Gastroesophageal sphincter (tissue), 4 donors: Measurements from ENCODE around the gene TOLLIP. TPM values are rescaled to one million over a fixed set of nuclear protein-coding genes. Genes with fewer than 3 reads are reported as not detected.
A peak's percentile ranks its signal among the peaks of the same experiment; 100 is the strongest.

Source experiments
- ATAC-seq: fragments of 150-250 bp; one replicate; pipeline ENCODE4 v1.9.1; 2016; ENCODE audit warnings: mild to moderate bottlenecking, moderate library complexity
- H3K27ac ChIP-seq, 4 donors: fragments of 200-600 bp; sonication (generic) in 3 of 4; 1 replicate in 3 of 4; 2 replicates in 1 of 4; pipeline ENCODE4 v1.5.1; 2016 to 2019
- H3K27me3 ChIP-seq: fragments of 200-600 bp; sonication (generic); one replicate; pipeline ENCODE4 v1.5.1; 2019
- H3K36me3 ChIP-seq, 2 donors: fragments of 200-600 bp; sonication (generic); one replicate each; pipeline ENCODE4 v1.5.1; 2019; ENCODE audit warnings: control low read depth in 1 of 2
- H3K4me1 ChIP-seq, 3 donors: fragments of 200-600 bp; sonication (generic); 1 replicate in 2 of 3; 2 replicates in 1 of 3; pipeline ENCODE4 v1.5.1; 2016 to 2019; ENCODE audit warnings: control low read depth in 2 of 3
- H3K4me3 ChIP-seq, 2 donors: fragments of 200-600 bp; sonication (generic); one replicate each; pipeline ENCODE4 v1.5.1; 2019; ENCODE audit warnings: mild to moderate bottlenecking in 1 of 2, moderate library complexity in 1 of 2
- H3K9me3 ChIP-seq, 3 donors: fragments of 200-600 bp; sonication (generic); one replicate each; pipeline ENCODE4 v1.5.1; 2017 to 2019; ENCODE audit warnings: control low read depth in 2 of 3
- EP300 ChIP-seq: sonication (generic); formaldehyde crosslinking; IDR thresholded peaks from one replicate; pipeline ENCODE4 v1.6.1; 2017; ENCODE audit warnings: antibody characterized with exemption, mild to moderate bottlenecking
- POLR2A ChIP-seq, 2 donors: fragments of 450-650 bp; IDR thresholded peaks; one replicate each; pipeline ENCODE4 v1.6.1; 2017; ENCODE audit warnings: antibody characterized with exemption in 2 of 2, mild to moderate bottlenecking in 2 of 2, moderate library complexity in 1 of 2
- POLR2AphosphoS5 ChIP-seq: sonication (generic); formaldehyde crosslinking; IDR thresholded peaks from one replicate; pipeline ENCODE4 v1.6.1; 2017; ENCODE audit warnings: antibody characterized with exemption
- WGBS, 2 donors: methylation state at CpG; one replicate each; pipeline ENCODE4 v1.1.5; 2018; ENCODE audit warnings: low coverage in 1 of 2; 5-methylcytosine and 5-hydroxymethylcytosine counted together
- total RNA-seq, 4 donors: library from RNA; depleted of rRNA; stranded (reverse); fragments of >200 nt; gene quantifications; one replicate each; pipeline ENCODE4 v1.1.0, GENCODE V29; 2016
- TF ChIP-seq, protein P1 (sequence below), 4 experiments: fragments of 200-600 bp in 2 of 4; fragments of 450-650 bp in 2 of 4; sonication (generic) in 1 of 4; IDR thresholded peaks; one replicate each; pipeline ENCODE4 v1.5.1; 2017 to 2019; ENCODE audit warnings: antibody characterized with exemption in 4 of 4, mild to moderate bottlenecking in 2 of 4, moderate library complexity in 2 of 4

Gene TOLLIP
- total RNA-seq, 4 donors from 2014 or later = 42.3 to 70.6 (median 49.1) TPM

DNA sequence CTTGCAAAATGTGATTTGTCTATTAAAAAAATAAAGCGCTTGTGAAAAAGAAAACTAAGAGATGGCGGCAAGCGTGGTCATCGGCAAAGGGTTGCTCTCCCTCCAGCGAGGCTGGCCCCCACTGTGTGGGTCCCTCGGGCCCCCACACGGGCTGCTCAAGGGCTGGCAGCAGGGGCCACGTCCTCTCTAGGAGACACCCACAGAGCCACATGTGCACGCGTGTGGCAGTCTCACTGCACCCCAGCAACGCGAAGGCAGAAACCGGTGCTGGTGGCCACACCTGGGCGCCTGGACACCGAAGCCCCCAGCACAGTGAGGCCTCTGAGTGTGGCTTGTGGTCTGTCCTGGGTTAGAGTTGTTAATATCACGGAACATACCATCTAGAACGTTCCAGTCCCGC lies 34.4 kb downstream of the TOLLIP start:
- Histone ChIP-seq H3K4me3 (no peak overlapping the region), H3K36me3 (peaks cover 0 to 75% of the 10 kb centered on the region in 2 donors), H3K27ac (peak overlapping the region in 1 of 4 donors; percentile 68), H3K27me3 (no peaks in the 10 kb centered on the region), H3K9me3 (no peaks in the 10 kb centered on the region), H3K4me1 (peaks cover 0 to 18% (median 0%) of the 10 kb centered on the region in 3 donors)
- ATAC-seq = no peak
- WGBS, 2 donors = 77 to 87% methylated on average over 6 to 10 of the region's 18 CpGs
- TF ChIP-seq POLR2AphosphoS5 (no peak), POLR2A (IDR thresholded peaks at IDR 0.05) (no peak), EP300 (no peak)
- TF ChIP-seq, protein P1, sequence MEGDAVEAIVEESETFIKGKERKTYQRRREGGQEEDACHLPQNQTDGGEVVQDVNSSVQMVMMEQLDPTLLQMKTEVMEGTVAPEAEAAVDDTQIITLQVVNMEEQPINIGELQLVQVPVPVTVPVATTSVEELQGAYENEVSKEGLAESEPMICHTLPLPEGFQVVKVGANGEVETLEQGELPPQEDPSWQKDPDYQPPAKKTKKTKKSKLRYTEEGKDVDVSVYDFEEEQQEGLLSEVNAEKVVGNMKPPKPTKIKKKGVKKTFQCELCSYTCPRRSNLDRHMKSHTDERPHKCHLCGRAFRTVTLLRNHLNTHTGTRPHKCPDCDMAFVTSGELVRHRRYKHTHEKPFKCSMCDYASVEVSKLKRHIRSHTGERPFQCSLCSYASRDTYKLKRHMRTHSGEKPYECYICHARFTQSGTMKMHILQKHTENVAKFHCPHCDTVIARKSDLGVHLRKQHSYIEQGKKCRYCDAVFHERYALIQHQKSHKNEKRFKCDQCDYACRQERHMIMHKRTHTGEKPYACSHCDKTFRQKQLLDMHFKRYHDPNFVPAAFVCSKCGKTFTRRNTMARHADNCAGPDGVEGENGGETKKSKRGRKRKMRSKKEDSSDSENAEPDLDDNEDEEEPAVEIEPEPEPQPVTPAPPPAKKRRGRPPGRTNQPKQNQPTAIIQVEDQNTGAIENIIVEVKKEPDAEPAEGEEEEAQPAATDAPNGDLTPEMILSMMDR (IDR thresholded peaks at IDR 0.05) = no peak

DNA sequence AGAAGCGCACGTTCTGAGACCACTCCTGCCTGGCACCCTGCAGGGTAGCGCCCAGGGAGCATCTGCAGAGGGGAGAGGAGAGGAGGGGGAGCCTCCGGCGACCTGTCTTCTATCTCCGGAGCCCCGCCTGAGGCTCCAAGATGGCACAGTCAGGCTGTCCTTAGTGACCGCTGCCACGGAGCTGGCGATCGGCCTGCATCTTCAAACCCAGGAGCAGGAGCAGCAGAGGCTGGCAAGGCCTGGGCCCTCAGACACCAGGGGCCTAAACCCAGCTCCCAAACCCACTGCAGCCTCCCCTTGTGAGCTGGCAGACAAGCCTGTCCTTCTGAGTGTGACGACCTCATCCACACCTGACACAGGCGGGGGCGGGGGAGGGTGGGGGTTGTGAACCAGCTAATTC lies 34.9 kb downstream of the TOLLIP start:
- no peak for ATAC-seq
- 80 to 86% methylated on average over 1 to 11 of the region's 14 CpGs for WGBS, 2 donors
- H3K27ac ChIP-seq = no peak overlapping the region
- H3K9me3 ChIP-seq = no peaks in the 10 kb centered on the region
- TF ChIP-seq POLR2A (IDR thresholded peaks at IDR 0.05) = no peak
- TF ChIP-seq, protein P1 (IDR thresholded peaks at IDR 0.05) = no peak
- no peak for TF ChIP-seq POLR2AphosphoS5
- TF ChIP-seq EP300 = no peak
- peaks cover 0 to 70% of the 10 kb centered on the region in 2 donors for H3K36me3 ChIP-seq
- H3K4me1 ChIP-seq = peaks cover 0 to 18% (median 0%) of the 10 kb centered on the region in 3 donors
- no peak overlapping the region for H3K4me3 ChIP-seq
- no peaks in the 10 kb centered on the region for H3K27me3 ChIP-seq

DNA sequence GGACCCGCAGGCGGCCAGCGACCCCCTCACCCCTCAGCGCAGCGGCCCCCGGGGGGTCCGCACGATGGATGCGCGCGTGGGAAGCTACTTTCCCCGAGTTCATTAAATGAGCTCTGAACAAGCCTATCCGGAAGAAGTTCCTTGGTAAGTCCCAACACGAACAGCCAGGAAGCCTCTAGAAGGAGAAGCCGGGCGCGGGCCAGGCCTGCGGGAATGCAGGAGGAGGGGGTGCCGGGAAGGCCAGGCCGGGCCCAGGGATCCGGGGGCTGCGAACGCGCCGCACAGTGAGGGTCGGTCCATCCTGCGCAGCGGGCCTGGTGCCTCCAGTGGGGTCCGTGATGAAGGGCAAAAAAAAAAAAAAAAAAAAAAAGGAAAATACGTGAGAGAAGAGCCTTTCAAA lies 36.9 kb downstream of the TOLLIP start:
- H3K4me3 ChIP-seq = no peak overlapping the region
- 97 to 100% methylated on average over 2 to 15 of the region's 30 CpGs for WGBS, 2 donors
- no peak for ATAC-seq
- peaks cover 0 to 18% (median 0%) of the 10 kb centered on the region in 3 donors for H3K4me1 ChIP-seq
- H3K27me3 ChIP-seq = no peaks in the 10 kb centered on the region
- TF ChIP-seq POLR2AphosphoS5 (no peak), POLR2A (IDR thresholded peaks at IDR 0.05) (no peak), EP300 (no peak)
- TF ChIP-seq, protein P1 (IDR thresholded peaks at IDR 0.05) = no peak
- peaks cover 0 to 50% of the 10 kb centered on the region in 2 donors for H3K36me3 ChIP-seq
- no peak overlapping the region for H3K27ac ChIP-seq
- no peaks in the 10 kb centered on the region for H3K9me3 ChIP-seq

DNA sequence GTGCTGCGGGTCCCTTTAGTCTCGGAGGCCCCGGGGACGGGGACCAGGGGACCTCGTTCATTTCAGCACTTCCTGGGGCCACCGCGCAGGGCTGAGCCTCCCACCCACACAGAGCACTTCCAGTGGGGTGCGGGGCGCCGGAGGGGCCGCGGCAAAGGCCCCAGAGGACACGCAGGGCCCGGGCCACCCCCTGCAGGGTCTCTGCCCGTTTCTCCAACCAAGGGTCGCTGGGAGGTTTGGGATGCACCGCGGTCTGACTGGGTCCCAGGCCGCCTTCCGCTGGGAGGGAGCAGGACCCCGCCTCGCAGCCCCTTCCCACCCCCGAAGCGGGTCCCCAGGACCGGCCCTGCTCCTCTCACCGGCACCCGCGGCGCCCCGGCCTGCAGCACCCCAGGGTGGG lies 37.5 kb downstream of the TOLLIP start:
- H3K4me3 ChIP-seq = no peak overlapping the region
- TF ChIP-seq, protein P1 (IDR thresholded peaks at IDR 0.05) = no peak
- TF ChIP-seq POLR2AphosphoS5 (no peak), EP300 (no peak), POLR2A (IDR thresholded peaks at IDR 0.05) (no peak)
- no peaks in the 10 kb centered on the region for H3K9me3 ChIP-seq
- no CpG with 5 or more reads among the region's 30 CpGs for WGBS, 2 donors
- H3K4me1 ChIP-seq = peaks cover 0 to 15% (median 0%) of the 10 kb centered on the region in 3 donors
- no peak overlapping the region for H3K27ac ChIP-seq
- H3K27me3 ChIP-seq = no peaks in the 10 kb centered on the region
- ATAC-seq = no peak
- peaks cover 0 to 44% of the 10 kb centered on the region in 2 donors for H3K36me3 ChIP-seq

DNA sequence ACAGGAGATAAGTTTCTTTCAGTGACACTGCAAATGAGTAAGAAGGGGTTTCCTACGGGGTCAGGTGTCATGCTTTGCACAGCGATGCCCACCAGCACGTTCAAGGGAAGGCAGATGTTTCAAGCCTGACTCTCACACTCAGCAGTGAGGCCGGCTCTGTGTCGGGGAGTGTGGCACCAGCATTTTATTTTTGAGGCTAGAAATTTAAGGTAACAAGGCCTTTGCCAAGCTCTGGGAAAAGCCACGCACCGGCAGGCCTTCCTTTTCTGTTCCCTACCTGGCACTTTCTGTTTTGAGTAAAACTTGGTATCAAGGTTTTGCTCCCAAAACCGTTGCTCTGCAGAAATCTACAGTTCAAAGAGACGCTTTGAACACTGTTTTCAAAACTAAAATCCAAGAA lies 38.0 kb downstream of the TOLLIP start:
- Histone ChIP-seq H3K27ac (no peak overlapping the region), H3K36me3 (peaks cover 0 to 39% of the 10 kb centered on the region in 2 donors), H3K9me3 (no peaks in the 10 kb centered on the region), H3K4me1 (peaks cover 0 to 10% (median 0%) of the 10 kb centered on the region in 3 donors), H3K27me3 (no peaks in the 10 kb centered on the region), H3K4me3 (no peak overlapping the region)
- TF ChIP-seq, protein P1 (IDR thresholded peaks at IDR 0.05) = no peak
- no peak for TF ChIP-seq EP300
- no peak for TF ChIP-seq POLR2AphosphoS5
- TF ChIP-seq POLR2A (IDR thresholded peaks at IDR 0.05) = no peak
- 87 to 91% methylated on average over 4 to 5 of the region's 9 CpGs for WGBS, 2 donors
- no peak for ATAC-seq
